Prostate gland (tissue), 2 donors: ENCODE measurements around the gene IQGAP1.

Experiments
- CTCF ChIP-seq, 4 experiments: fragments of 200-600 bp in 2 of 4; fragments of 450-650 bp in 2 of 4; sonication (generic) in 2 of 4; IDR thresholded peaks; 1 replicate in 3 of 4; 2 replicates in 1 of 4; pipeline ENCODE4 v1.5.1; 2016 to 2019; ENCODE audit warnings: antibody characterized with exemption in 4 of 4, mild to moderate bottlenecking in 2 of 4, moderate library complexity in 2 of 4
- POLR2AphosphoS5 ChIP-seq: sonication (generic); formaldehyde crosslinking; IDR thresholded peaks from one replicate; pipeline ENCODE4 v1.6.1; 2017; ENCODE audit warnings: antibody characterized with exemption

GRCh38 chr15:90375071-90375470 is 13.0 kb upstream of the IQGAP1 start:
- TF ChIP-seq POLR2AphosphoS5 (no peak), CTCF (IDR thresholded peaks at IDR 0.05) (no peak)
